HG03108 (cell line): ENCODE results near the gene AFG1L.

Experiments
- ATAC-seq: cut with Tn5 transposase; IDR thresholded peaks from one replicate; pipeline ENCODE4 v1.9.1; 2021; ENCODE audit warnings: moderate library complexity; ENCODE audit not compliant: unreplicated experiment

Gene AFG1L

DNA sequence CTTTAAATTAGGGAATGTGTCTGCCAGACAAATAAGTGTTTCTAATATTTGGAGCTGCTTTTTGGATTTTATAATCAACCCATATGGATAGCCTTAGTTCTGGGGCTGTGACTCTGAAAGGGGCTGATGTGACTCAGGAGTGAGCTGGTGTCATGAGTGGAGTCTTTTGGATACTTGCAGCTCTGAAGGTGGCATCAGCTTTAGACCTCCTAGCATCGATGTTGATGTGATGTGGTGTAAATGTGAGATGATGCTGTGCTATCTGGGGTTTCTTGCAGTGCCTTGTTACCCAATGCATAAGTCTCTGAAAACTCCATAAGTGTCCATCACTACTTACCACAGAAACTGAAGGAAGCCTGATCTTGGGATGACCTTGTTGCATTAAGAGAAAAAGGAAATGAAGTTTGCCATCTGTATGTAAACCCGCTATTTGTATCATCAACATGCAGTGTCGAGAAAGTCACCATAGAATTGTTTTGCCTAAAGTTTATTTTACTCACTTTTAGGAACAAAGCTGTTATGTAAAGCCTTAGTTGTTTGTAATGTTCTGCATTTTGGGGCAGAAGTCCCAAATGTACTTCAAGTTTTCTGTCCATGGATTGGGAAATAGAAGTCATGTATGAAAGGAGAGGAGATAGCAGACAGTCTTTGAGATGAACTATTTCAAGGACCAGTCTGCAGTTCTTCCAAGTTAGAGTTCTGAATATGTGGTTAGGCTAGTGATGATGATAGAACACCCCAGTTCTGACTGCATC lies 273.9 kb downstream of the AFG1L start:
- no peak for ATAC-seq

GRCh38 chr6:108570517-108570916 lies 275.7 kb downstream of the AFG1L start:
- no peak for ATAC-seq

- ATAC-seq = no peak
Measured at GRCh38 chr6:108574457-108575141, 279.7 kb downstream of the AFG1L start.
